DND-41 (cell line): Measurements from ENCODE around the gene UBC.
"Not testable (repeated sequence)": the region's sequence is repeated elsewhere in the genome, so short reads cannot be mapped to it uniquely, and the experiment has no call there.

Experiments used
- EZH2 ChIP-seq: IDR thresholded peaks from 3 replicates; pipeline ENCODE4 v1.6.1; 2012; ENCODE audit warnings: borderline replicate concordance, low read depth, mild to moderate bottlenecking, moderate library complexity, low read length, inconsistent platforms; ENCODE audit not compliant: severe bottlenecking
- TF ChIP-seq, protein P1 (sequence below): IDR thresholded peaks from 2 replicates; pipeline ENCODE4 v1.5.1; 2012; ENCODE audit warnings: borderline replicate concordance, low read length, moderate library complexity, mild to moderate bottlenecking; ENCODE audit not compliant: poor library complexity, severe bottlenecking; ENCODE audit errors: extremely low read depth

GRCh38 chr12:124918622-124918988, 4.2 kb upstream of the UBC start:
- TF ChIP-seq, protein P1, sequence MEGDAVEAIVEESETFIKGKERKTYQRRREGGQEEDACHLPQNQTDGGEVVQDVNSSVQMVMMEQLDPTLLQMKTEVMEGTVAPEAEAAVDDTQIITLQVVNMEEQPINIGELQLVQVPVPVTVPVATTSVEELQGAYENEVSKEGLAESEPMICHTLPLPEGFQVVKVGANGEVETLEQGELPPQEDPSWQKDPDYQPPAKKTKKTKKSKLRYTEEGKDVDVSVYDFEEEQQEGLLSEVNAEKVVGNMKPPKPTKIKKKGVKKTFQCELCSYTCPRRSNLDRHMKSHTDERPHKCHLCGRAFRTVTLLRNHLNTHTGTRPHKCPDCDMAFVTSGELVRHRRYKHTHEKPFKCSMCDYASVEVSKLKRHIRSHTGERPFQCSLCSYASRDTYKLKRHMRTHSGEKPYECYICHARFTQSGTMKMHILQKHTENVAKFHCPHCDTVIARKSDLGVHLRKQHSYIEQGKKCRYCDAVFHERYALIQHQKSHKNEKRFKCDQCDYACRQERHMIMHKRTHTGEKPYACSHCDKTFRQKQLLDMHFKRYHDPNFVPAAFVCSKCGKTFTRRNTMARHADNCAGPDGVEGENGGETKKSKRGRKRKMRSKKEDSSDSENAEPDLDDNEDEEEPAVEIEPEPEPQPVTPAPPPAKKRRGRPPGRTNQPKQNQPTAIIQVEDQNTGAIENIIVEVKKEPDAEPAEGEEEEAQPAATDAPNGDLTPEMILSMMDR, result not testable (repeated sequence)
- TF ChIP-seq EZH2, result not testable (repeated sequence)
